Stimulated activated memory B cell treated with anti-CD40 and anti-IgM and Interleukin-4, amounts not matched to agents 10 μg/mL and 1 μg/mL and 100 μg/mL, for 72 hours (primary cell): ENCODE measurements around the gene AGAP1.

Experiments
- ATAC-seq: fragments of 150-1000 bp; cut with Tn5 transposase; 2 replicates; pipeline ENCODE4 v1.10.0; 2021
- H3K27ac Mint-ChIP-seq: one replicate; pipeline ENCODE4 v1.8.0; 2022; ENCODE audit warnings: mild to moderate bottlenecking, mixed read lengths
- H3K27me3 Mint-ChIP-seq: one replicate; pipeline ENCODE4 v1.8.0; 2022; ENCODE audit warnings: mixed read lengths
- H3K36me3 Mint-ChIP-seq: one replicate; pipeline ENCODE4 v1.8.0; 2022; ENCODE audit warnings: mixed read lengths
- H3K4me1 Mint-ChIP-seq: one replicate; pipeline ENCODE4 v1.8.0; 2022; ENCODE audit warnings: mixed read lengths
- H3K4me3 Mint-ChIP-seq: one replicate; pipeline ENCODE4 v1.8.0; 2022; ENCODE audit warnings: mild to moderate bottlenecking, moderate library complexity, mixed read lengths
- H3K9me3 Mint-ChIP-seq: one replicate; pipeline ENCODE4 v1.8.0; 2022; ENCODE audit warnings: mixed read lengths

AGAP1 gene

GRCh38 chr2:235493775-235494715 is at the start of gene AGAP1:
Gene AGAP1, plus strand, starts transcription at chr2:235494043.
- peaks cover 9% of the 10 kb centered on the region for H3K9me3 Mint-ChIP-seq
- H3K27ac Mint-ChIP-seq, result no peak within 1 kb of the TSS
- ATAC-seq, result no peak
- H3K4me3 Mint-ChIP-seq, result peak within 1 kb of the TSS; percentile 81
- no peaks in the 10 kb centered on the region for H3K36me3 Mint-ChIP-seq
- peaks cover 8% of the 10 kb centered on the region for H3K4me1 Mint-ChIP-seq
- H3K27me3 Mint-ChIP-seq, result peaks cover 66% of the 10 kb centered on the region

- ATAC-seq, result no peak
- Mint-ChIP-seq H3K27ac (no peak overlapping the region), H3K27me3 (peaks cover 12% of the 10 kb centered on the region), H3K4me1 (no peaks in the 10 kb centered on the region), H3K4me3 (no peak overlapping the region), H3K36me3 (no peaks in the 10 kb centered on the region), H3K9me3 (peaks cover 6% of the 10 kb centered on the region)
Observed at GRCh38 chr2:235444101-235444597, 49.7 kb upstream of the AGAP1 start.

- no peak overlapping the region for H3K27ac Mint-ChIP-seq
- H3K4me1 Mint-ChIP-seq, result no peaks in the 10 kb centered on the region
- ATAC-seq, result no peak
Observed at GRCh38 chr2:235445116-235445515, 48.7 kb upstream of the AGAP1 start.

GRCh38 chr2:235446082-235446481 is 47.8 kb upstream of the AGAP1 start:
- H3K36me3 Mint-ChIP-seq, result no peaks in the 10 kb centered on the region
- no peak for ATAC-seq
- no peak overlapping the region for H3K27ac Mint-ChIP-seq
- H3K9me3 Mint-ChIP-seq, result peaks cover 6% of the 10 kb centered on the region
- no peaks in the 10 kb centered on the region for H3K4me1 Mint-ChIP-seq
- H3K4me3 Mint-ChIP-seq, result no peak overlapping the region
- no peaks in the 10 kb centered on the region for H3K27me3 Mint-ChIP-seq

More at GRCh38 chr2:235445116-235445515, 48.7 kb upstream of the AGAP1 start:
- H3K36me3 Mint-ChIP-seq, result no peaks in the 10 kb centered on the region
- H3K4me3 Mint-ChIP-seq, result no peak overlapping the region
- H3K9me3 Mint-ChIP-seq, result peaks cover 6% of the 10 kb centered on the region
- peaks cover 8% of the 10 kb centered on the region for H3K27me3 Mint-ChIP-seq

- Mint-ChIP-seq H3K27ac (no peak overlapping the region), H3K9me3 (peaks cover 6% of the 10 kb centered on the region), H3K27me3 (no peaks in the 10 kb centered on the region), H3K36me3 (no peaks in the 10 kb centered on the region), H3K4me1 (no peaks in the 10 kb centered on the region), H3K4me3 (no peak overlapping the region)
- no peak for ATAC-seq
Observed at GRCh38 chr2:235447210-235447609, 46.6 kb upstream of the AGAP1 start.

GRCh38 chr2:235449568-235449967 is 44.3 kb upstream of the AGAP1 start:
- ATAC-seq, result no peak
- Mint-ChIP-seq H3K27me3 (no peaks in the 10 kb centered on the region), H3K9me3 (no peaks in the 10 kb centered on the region), H3K36me3 (no peaks in the 10 kb centered on the region), H3K27ac (no peak overlapping the region), H3K4me1 (no peaks in the 10 kb centered on the region), H3K4me3 (no peak overlapping the region)

GRCh38 chr2:235453605-235454151 is 40.2 kb upstream of the AGAP1 start:
- Mint-ChIP-seq H3K4me3 (no peak overlapping the region), H3K36me3 (no peaks in the 10 kb centered on the region), H3K4me1 (no peaks in the 10 kb centered on the region), H3K27ac (no peak overlapping the region), H3K9me3 (no peaks in the 10 kb centered on the region), H3K27me3 (no peaks in the 10 kb centered on the region)
- no peak for ATAC-seq

GRCh38 chr2:235458839-235459273 is 35.0 kb upstream of the AGAP1 start:
- H3K27me3 Mint-ChIP-seq, result peaks cover 18% of the 10 kb centered on the region
- H3K27ac Mint-ChIP-seq, result no peak overlapping the region
- no peaks in the 10 kb centered on the region for H3K36me3 Mint-ChIP-seq
- H3K9me3 Mint-ChIP-seq, result no peaks in the 10 kb centered on the region
- no peaks in the 10 kb centered on the region for H3K4me1 Mint-ChIP-seq
- H3K4me3 Mint-ChIP-seq, result no peak overlapping the region
- ATAC-seq, result no peak

GRCh38 chr2:235460548-235461047 is 33.2 kb upstream of the AGAP1 start:
- no peak overlapping the region for H3K27ac Mint-ChIP-seq
- H3K9me3 Mint-ChIP-seq, result no peaks in the 10 kb centered on the region
- H3K4me1 Mint-ChIP-seq, result no peaks in the 10 kb centered on the region
- H3K27me3 Mint-ChIP-seq, result peaks cover 20% of the 10 kb centered on the region
- no peaks in the 10 kb centered on the region for H3K36me3 Mint-ChIP-seq
- no peak overlapping the region for H3K4me3 Mint-ChIP-seq
- no peak for ATAC-seq

GRCh38 chr2:235461763-235462414 is 32.0 kb upstream of the AGAP1 start:
- H3K4me1 Mint-ChIP-seq, result no peaks in the 10 kb centered on the region
- no peaks in the 10 kb centered on the region for H3K9me3 Mint-ChIP-seq
- H3K27me3 Mint-ChIP-seq, result peaks cover 20% of the 10 kb centered on the region
- H3K36me3 Mint-ChIP-seq, result no peaks in the 10 kb centered on the region
- no peak overlapping the region for H3K27ac Mint-ChIP-seq
- no peak overlapping the region for H3K4me3 Mint-ChIP-seq
- no peak for ATAC-seq

- Mint-ChIP-seq H3K4me3 (no peak overlapping the region), H3K27me3 (peaks cover 20% of the 10 kb centered on the region), H3K27ac (no peak overlapping the region), H3K9me3 (no peaks in the 10 kb centered on the region), H3K4me1 (no peaks in the 10 kb centered on the region), H3K36me3 (no peaks in the 10 kb centered on the region)
- ATAC-seq, result no peak
Observed at GRCh38 chr2:235462415-235462790, 31.4 kb upstream of the AGAP1 start.

- no peaks in the 10 kb centered on the region for H3K36me3 Mint-ChIP-seq
- no peaks in the 10 kb centered on the region for H3K4me1 Mint-ChIP-seq
- H3K9me3 Mint-ChIP-seq, result no peaks in the 10 kb centered on the region
- no peak for ATAC-seq
- no peak overlapping the region for H3K4me3 Mint-ChIP-seq
- H3K27ac Mint-ChIP-seq, result no peak overlapping the region
- peaks cover 20% of the 10 kb centered on the region for H3K27me3 Mint-ChIP-seq
Observed at GRCh38 chr2:235463893-235464292, 29.9 kb upstream of the AGAP1 start.

GRCh38 chr2:235467588-235467987 is 26.3 kb upstream of the AGAP1 start:
- no peak for ATAC-seq

GRCh38 chr2:235468978-235469655 is 24.7 kb upstream of the AGAP1 start:
- H3K9me3 Mint-ChIP-seq, result no peaks in the 10 kb centered on the region
- ATAC-seq, result no peak
- no peaks in the 10 kb centered on the region for H3K27me3 Mint-ChIP-seq
- no peak overlapping the region for H3K27ac Mint-ChIP-seq
- no peaks in the 10 kb centered on the region for H3K4me1 Mint-ChIP-seq
- no peaks in the 10 kb centered on the region for H3K36me3 Mint-ChIP-seq
- no peak overlapping the region for H3K4me3 Mint-ChIP-seq

More at GRCh38 chr2:235467588-235467987, 26.3 kb upstream of the AGAP1 start:
- H3K4me3 Mint-ChIP-seq, result no peak overlapping the region
- H3K36me3 Mint-ChIP-seq, result no peaks in the 10 kb centered on the region
- H3K27ac Mint-ChIP-seq, result no peak overlapping the region
- H3K9me3 Mint-ChIP-seq, result no peaks in the 10 kb centered on the region
- peaks cover 13% of the 10 kb centered on the region for H3K27me3 Mint-ChIP-seq
- H3K4me1 Mint-ChIP-seq, result no peaks in the 10 kb centered on the region
